HG03060 (cell line): ENCODE measurements around the gene MARF1.
A peak's percentile ranks its signal among the peaks of the same experiment; 100 is the strongest.
"Not testable (repeated sequence)": the region's sequence is repeated elsewhere in the genome, so short reads cannot be mapped to it uniquely, and the experiment has no call there.

Experiments used
- ATAC-seq: cut with Tn5 transposase; IDR thresholded peaks from one replicate; pipeline ENCODE4 v1.9.1; 2021; ENCODE audit warnings: low read depth, moderate number of reproducible peaks; ENCODE audit not compliant: unreplicated experiment

The MARF1 gene

DNA sequence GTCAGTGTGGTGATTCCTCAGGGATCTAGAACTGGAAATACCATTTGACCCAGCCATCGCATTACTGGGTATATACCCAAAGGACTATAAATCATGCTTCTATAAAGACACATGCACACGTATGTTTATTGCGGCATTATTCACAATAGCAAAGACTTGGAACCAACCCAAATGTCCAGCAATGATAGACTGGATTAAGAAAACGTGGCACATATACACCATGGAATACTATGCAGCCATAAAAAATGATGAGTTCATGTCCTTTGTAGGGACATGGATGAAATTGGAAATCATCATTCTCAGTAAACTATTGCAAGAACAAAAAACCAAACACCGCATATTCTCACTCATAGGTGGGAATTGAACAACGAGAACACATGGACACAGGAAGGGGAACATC is 12.6 kb upstream of the MARF1 start:
- ATAC-seq, result not testable (repeated sequence)

DNA sequence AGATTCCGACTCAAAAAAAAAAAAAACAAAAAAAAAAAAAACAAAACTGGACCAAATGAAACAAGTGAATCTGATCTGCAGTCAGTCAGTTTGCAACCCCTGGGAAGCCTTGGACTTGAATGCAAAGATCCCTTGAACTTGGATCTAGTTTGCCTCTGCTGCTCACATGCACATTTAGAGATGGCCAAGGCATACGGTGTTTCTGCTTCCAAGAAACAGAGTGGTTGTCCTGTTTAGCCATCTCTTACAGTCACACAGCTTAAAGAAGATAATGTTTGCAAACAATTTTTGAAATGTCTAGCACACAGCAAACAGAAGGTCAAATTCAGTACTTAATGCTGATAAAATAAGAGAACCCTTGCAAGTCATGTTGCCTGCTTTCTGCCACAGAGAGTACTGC is 11.6 kb upstream of the MARF1 start:
- ATAC-seq, result no peak

DNA sequence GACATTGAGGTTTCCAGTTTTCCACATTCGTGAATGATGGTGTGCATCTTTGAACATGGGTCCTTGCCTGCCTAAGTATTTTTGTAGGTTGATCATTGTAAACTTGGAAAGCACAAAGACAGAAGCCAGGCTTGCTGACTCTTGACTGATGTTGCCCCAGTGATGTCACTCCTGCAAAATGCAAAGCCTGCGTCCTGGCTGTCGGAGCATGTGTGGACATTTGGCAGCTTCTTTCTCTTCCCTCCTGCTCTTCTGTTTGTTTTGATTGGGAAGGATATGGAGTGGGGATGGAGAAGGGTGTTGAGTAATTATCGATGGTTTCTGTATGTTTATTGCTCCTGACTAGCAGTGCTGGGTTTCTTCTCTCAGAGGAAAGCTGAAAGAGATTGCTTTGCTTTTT is 10.3 kb upstream of the MARF1 start:
- ATAC-seq, result no peak

DNA sequence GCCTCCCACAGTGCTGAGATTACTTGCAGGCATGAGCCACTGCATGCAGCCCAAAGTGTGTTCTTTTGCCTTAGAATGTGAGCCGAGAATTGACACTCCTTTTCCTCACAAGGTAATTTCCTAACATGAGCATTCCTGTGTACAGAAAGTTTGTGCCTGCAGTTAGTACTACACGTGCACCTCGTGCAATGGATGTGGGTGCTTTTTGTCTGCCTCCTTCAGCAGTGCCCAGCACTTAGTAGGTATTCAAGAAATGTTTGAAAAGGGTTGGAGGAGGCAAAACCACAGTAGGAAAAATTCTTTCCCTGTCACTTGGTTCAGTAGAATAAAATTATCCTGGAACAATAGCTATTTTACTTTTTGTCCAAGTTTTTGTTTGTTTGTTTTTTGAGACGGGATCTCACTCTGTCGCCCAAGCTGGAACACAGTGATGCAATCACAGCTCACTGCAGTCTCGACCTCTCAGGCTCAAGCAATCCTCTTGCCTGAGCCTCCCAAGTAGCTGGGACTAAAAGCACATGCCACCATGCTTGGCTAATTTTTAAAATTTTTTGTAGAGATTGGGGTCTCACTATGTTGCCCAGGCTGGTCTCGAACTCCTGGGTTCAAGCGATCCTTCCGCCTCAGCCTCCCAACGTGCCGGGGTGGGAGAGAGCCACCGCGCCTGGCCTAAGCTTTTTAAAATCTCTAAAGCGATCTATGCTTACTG is 9.5 kb upstream of the MARF1 start:
- no peak for ATAC-seq

DNA sequence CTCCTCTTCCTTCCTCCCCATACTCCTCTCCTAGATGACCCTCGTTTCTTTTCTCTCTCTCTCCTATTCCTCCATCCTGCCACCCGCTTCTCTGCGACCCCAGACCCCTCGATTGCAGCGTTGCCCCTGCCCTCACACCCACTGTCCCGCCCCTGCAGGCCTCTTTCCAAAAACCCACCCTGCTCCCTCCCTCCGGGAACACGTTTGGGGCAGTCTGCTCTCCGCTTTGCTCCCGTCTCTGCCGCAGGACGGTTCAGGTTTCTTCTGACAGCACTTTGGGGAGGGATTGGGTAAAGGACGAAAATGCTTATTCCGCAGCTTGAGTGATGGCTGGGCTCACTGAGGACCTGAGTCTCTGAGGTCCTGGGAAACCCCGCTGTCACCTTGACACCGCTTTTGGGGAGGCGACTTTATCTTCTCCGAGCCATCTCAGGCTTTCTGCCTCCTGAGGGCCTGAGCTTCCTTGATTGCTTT is 7.8 kb upstream of the MARF1 start:
- ATAC-seq, result no peak

DNA sequence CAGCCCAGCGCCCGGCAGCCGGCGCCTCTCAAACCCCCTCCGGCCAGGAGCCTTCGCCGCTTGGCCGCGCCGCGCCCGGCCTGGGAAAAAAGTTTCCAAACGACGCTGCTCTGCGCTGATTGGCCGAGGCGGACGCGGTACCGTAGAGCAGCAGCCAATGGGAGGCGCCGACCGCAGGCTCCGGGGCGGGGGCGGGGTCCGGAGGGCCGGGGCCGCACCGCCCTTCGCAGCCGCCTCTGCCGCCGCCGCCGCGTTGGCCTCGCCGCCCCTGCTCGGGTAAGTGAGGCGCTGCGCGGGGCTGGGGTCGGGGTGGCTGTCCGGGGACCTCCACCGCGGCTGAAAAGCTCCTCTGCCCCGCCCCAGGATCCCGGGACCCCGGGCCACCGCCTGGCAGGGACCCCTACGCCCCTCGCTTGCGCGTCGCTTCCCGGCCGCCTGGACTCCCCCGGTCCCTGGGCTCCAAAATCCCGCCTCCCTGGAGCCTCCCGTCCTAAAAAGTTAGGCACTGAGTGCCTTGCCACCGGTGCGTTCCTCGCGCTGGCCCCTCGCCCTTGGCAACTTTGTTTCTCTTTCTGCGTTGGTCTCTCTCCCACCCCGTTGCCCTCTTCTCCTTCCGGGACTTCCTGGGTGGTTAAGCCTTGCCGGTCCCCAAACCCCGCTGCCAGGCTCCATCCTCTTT is 7.2 kb upstream of the MARF1 start, which contains the start of gene NDE1:
NDE1 (plus strand) TSS at position 227 of the 679 bp plus-strand sequence. CDS start 14,534 bp downstream, outside the sequence.
- peak; percentile 62 for ATAC-seq

DNA sequence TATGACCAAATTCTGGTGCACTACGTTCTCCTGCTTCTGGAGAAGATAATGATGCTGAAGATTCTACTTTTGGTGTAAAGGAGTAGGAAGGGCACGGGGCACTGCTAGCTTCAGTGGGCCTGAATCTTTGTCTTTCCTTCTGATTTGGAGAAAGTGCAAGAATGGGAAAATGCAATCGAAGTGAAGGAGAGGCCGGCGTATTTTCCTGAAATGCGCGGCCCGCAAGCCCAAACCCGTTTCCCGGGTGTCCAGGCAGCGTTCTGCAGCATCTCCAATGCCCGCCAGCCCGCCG is 6.7 kb upstream of the MARF1 start:
- no peak for ATAC-seq

DNA sequence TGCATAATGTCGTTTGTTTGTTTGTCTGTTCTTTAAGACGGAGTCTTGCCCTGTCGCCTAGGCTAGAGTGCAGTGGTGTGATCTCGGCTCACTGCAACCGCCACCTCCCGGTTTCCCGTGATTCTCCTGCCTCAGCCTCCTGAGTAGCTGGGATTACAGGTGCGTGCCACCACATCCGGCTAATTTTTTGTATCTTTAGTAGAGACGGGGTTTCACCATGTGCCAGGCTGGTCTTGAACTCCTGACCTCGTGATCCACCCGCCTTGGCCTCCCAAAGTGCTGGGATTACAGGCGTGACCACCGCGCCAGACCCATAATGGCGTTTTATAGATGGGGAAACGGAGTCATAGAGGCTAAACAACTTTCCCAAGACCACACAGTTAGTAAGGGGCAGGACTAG is 6.4 kb upstream of the MARF1 start:
- ATAC-seq, result not testable (repeated sequence)

DNA sequence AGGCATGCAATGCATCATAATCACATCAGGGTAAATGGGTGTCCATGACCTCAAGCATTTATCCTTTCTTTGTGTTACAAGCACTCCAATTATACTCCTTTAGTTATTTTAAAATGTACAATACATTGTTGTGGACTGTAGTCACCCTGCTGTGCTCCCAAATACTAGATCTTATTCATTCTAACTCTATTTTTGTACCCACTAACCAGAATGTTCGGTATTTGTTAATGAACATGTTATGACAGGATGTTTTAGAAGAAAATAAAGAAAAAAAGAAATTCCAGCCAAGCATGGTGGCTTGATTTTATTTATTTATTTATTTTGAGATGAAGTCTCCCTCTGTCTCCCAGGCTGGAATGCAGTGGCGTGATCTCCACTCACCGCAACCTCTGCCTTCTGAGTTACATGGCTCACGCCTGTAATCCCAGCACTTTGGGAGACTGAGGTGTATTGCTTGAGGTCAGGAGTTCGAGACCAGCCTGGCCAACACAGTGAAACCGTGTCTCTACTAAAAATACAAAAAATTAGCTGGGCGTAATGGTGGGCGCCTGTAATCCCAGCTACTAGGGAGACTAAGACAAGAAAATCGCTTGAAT is 5.3 kb upstream of the MARF1 start:
- no peak for ATAC-seq

DNA sequence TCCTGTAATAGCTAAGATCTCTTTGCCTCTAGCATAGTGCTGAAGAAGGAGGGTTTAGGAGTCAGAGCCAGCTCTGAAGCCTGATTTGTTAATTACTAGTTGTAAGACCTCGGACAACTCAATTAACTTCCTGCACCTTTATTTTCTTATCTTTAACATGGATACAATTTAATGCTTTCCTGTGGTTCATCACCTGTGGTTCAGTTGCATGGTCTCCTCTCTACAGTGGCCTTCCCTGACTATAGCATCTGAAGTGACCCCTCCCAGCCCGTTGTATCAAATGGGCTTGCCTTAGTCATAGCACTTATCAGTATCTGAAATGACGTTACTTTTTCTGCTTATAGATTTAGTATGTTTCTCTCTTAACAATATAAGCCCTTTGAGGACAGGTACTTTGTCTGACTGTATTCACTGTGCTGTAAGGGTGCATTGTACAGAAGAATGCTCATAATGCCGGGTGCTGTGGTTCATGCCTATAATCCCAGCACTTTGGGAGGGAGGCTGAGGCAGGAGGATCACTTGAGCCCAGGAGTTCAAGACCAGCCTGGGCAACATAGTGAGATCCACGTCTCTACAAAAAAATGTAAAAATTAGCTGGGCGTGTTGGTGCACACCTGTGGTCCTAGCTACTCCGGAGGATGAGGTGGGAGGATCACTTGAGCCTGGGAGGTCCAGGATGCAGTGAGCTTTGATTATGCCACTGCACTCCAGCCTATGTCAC is 4.5 kb upstream of the MARF1 start:
- ATAC-seq, result no peak

DNA sequence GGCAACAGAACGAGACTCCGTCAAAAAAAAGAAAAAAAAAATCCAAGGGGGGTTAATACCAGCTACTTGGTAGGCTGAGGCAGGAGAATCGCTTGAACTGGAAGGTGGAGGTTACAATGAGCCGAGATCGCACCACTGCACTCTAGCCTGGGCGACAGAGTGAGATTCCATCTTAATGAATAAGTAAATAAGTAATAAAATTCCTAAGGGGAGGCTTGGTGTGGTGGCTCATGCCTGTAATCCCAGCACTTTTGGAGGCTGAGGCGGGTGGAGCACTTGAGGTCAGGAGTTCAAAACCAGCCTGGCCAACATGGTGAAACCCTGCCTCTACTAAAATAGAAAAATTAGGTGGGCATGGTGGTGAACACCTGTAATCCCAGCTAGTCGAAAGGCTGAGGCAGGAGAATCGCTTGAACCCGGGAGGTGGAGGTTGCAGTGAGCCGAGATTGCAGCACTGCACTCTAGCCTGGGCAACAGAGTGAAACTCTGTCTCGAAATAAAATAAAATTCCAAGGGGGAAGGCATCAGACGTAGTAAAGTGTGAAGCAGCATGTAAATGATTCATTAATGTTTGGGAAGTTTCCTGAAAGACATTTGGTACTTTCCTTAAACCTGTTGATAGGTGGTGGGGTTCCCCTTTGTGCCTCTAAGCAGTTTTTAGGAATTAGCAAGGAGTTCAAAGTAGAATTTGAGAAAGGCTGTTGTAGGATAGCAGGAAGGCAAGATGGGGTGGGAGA is 3.8 kb upstream of the MARF1 start:
- not testable (repeated sequence) for ATAC-seq

DNA sequence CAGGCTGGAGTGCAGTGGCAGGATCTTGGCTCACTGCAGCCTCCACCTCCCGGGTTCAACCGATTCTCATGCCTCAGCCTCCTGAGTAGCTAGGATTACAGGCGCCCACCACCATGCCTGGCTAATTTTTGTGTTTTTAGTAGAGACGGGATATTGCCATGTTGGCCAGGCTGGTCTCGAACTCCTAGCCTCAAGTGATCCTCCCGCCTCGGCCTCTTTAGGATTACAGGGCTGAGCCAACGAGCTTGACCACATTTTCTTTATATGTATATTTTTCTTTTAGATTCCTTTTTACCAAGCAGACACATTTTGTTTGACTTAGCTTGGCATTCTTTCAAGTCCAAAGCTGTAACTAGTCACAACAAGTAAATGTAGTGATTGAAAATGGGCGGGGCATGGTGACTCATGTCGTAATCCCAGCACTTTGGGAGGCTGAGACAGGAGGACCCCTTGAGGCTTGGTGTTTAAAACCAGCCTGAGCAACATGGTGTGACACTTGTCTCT is 2.1 kb upstream of the MARF1 start:
- not testable (repeated sequence) for ATAC-seq

DNA sequence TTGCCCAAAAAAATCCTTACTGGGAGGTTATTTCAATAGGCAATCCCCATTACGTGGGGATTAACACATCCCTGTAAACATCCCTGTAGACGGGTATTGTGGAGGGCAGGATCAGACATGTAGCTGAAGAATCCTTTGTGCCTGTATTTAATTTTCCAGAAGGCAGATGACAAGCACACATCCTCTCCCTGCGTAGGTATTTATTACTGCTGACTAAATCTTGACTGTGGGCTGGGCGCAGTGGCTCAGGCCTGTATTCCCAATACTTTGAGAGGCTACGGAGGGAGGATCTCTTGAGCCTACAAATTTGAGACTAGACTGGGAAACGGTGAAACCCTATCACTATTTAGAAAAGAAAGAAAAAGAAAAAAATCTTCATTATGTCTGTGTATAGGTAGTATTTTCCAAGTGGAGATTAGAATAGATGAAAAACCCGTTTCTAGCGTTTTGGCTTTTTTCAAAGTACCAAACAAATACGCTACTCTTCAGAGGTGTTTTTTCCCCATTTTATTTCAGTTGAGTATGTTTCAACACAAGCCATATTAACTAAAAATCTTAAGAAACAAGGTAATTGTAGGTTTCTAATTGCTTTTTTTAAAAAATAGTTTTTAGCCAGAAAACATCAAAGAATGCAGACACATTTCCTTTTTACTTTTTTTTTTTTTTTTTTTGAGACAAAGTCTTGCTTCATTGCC is 1.5 kb upstream of the MARF1 start:
- ATAC-seq, result no peak

DNA sequence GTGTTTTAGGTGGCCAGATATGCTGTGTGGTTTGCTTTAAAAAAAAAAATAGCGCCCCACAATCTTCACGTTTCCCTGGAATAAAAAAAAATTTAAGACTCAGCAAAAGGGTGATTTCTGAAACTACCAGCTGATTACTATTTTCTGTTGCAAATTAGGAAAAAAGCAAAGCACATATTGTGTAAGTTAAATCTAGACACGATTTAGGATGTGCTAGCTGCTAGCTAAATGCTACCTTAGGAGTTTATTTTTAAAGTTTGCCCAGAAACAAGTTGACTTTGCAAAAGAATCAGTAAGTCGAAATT is 944 bp upstream of the MARF1 start:
- no peak for ATAC-seq

DNA sequence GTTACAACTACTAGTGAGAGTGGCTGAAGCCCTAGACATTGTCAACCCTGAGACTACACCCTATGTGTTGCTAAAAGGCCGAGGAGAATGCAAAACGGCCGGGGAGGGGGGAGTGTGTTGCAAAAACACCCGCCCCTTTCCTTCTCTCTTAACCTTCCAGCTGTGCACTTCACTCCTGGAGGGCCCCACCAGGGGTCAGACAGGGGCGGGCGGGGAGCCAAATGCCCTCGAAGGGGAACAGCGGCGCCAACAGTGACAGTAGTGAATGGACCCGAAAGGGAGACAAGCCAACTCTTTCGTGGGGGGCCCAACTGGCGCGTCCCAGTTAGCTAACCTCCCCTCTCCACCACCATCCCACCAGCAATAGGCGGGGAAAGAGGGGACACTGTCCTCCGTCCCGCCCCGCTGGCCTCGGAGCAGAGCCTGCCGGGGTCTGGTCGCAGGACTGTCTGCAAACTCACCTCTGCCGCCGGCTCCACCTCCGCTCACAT is 352 bp downstream of the MARF1 start:
- ATAC-seq, result peak; percentile 49

DNA sequence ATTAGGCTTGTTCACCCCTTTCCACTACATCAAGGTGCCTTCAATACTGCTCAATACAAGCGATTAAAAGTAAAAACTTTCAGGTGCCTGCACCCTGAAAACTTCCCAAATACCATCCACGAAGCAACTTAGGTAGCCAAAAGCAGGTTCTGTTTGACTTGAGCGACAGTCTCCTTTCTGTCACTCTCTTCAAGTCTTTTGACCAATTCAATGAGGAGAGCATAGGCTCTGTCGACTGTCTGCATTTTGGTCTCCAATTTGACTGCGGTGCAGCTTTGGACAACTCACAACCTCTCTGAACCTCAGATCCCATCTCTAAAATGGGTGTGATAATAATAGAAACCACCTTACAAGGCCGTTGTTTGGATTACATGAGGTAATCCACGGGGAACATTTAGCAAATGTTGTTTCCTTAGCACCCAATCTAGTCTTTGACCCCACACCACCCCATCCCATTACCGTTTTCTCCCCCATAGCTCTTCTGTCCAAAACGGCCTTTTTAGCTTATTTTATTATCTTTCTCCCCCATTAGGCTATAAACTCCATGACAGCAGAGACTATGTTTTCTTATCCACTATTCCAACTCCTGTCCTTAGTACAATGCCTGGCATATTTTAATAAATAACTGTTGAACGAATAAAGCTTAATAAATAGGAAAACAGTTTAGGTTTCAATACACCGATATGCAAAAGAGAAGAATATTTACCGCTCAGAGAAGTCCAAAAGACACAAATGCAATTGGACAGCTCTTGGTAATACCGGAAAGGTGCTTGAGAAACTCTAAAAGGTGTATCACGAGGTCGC is 999 bp downstream of the MARF1 start:
- no peak for ATAC-seq

DNA sequence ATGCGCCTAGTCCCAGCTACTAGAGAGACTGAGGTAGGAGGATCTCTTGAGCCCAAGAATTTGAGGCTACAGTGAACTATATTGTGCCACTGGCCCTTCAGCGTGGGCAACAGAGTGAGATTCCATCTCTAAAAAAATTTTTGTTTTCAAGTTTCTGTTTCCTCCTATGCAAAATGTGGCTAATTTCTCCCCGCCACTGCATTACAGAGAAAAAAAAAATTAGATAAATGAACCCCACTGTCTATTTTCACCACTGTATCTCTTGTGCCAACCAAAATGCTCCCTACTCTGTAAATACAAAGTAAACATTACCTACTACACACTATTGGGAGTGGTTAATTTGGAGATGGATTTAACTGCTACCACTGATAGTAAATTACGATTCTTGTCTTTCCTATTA is 2.0 kb downstream of the MARF1 start:
- ATAC-seq, result no peak

DNA sequence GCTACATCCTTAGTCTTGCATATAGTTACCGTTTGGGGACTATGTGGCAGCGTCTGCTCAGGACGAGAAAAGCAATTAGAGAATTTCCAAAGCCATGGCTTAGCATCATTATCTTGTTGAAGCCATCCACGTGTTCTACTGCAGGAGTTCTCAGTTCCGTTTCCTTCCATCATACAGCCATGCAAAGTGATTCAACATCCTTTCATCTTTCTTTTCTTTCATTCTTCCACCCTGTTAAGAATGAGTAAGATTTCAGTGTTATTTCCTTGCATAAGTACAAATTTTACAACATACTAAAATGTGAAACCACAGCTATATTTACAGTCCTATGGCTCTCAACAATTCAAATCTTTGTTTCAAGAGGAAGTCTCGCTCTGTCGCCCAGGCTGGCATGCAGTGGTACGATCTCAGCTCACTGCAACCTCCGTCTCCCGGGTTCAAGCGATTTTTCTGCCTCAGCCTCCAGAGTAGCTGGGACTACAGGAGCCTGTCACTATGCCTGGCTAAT is 3.8 kb downstream of the MARF1 start:
- no peak for ATAC-seq

DNA sequence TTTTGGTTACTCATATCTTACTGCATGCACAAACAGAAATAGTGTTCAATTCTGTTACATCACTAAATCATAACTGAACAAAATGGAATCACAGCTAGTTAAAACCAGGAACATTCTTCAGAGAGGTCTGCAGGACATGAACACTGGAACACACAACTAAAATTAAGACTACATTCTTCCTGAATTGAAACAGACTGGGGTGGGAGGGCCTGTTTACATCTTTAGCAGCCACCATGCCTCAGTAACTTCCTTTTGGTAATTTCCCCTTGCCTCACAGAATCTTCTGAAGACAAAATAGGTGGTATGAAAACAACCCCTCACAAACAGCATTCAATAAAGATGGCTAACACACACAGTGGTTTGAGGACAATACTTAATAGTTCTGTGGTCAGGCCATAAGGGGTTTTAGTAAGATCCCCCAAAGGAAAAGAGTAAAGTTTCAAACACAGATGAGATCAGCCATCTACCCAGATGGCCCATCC is 6.5 kb downstream of the MARF1 start:
- ATAC-seq, result no peak
